Measurements from ENCODE around the gene CHAC2. TPM values are rescaled to one million over a fixed set of nuclear protein-coding genes. Genes with fewer than 3 reads are reported as not detected.
A peak's percentile ranks its signal among the peaks of the same experiment; 100 is the strongest.

The CHAC2 gene
- total and polyA plus RNA-seq, 9 of the 15 experiments (the other 6 are each of a cell fraction or from before 2014, with no cell fraction given) = 9.8 to 35.6 (median 18.2) TPM

GRCh38 chr2:53786352-53786704 is 18.7 kb downstream of the CHAC2 start:
- H3K4me2 ChIP-seq (ENCODE audit: insufficient read depth, low read length) = peak overlapping the region; percentile 100
- H3K4me1 ChIP-seq (replicated peaks in 1 of 2; ENCODE audit: control insufficient read depth in 2 of 2, insufficient read depth in 2 of 2, low read length in 2 of 2) = peaks cover 4 to 11% of the 10 kb centered on the region in 2 experiments; a peak in 4 of 5 replicates
- H3K4me3 ChIP-seq = peak overlapping the region; percentile 94
- intact Hi-C loops (cut with micrococcal nuclease) (loop anchor here (2.0 kb wide), 1 partner anchor 20 kb away; the partner anchor contains the start of gene CHAC2), in situ Hi-C loops (cut with MboI) (no loop called here)
- H3K9me1 ChIP-seq (ENCODE audit: control insufficient read depth, insufficient read depth, low read length) = no peaks in the 10 kb centered on the region
- ChIA-PET CTCF (ENCODE audit: low intra/inter-chr PET ratio) (no interaction called here), POLR2A (interaction anchor here (1.1 to 5.8 kb wide), 4 partner anchors 9 to 92 kb away, joined by 3 to 45 read pairs (median 12); partner anchors contain the start of gene CHAC2)
- DNase-seq (ENCODE audit: extremely low read depth in 1 of 4, low spot score in 3 of 4) = peak; percentile 17 to 59 (median 28)
- H4K20me1 ChIP-seq (replicated peaks; ENCODE audit: control insufficient read depth, insufficient read depth, low read length) = no peaks in the 10 kb centered on the region; the same call in 1 of the 2 replicates
- FAIRE-seq = no peak
- H3K79me2 ChIP-seq (ENCODE audit: control insufficient read depth, insufficient read depth, low read length) = peaks cover 97% of the 10 kb centered on the region
- peaks cover 16% of the 10 kb centered on the region; the same call in 2 of the 3 replicates for H3K36me3 ChIP-seq (ENCODE audit: control insufficient read depth, insufficient read depth, low read length)
- H3K9me3 ChIP-seq (replicated peaks; ENCODE audit: control insufficient read depth, insufficient read depth, low read depth, low read length) = no peaks in the 10 kb centered on the region
- WGBS (ENCODE audit: insufficient coverage, low coverage, missing lambda C conversion rate) = under 1% methylated on average over 18 of the region's 18 CpGs
- BruUV-seq (replicated peaks) = TSS peak; percentile 53
- H2AFZ ChIP-seq (ENCODE audit: low read depth, low read length) = peak overlapping the region; percentile 95
- no peaks in the 10 kb centered on the region; a peak in 1 of 5 replicates for H3K27me3 ChIP-seq (ENCODE audit: control insufficient read depth in 2 of 2, insufficient read depth in 2 of 2, low read length in 2 of 2)
- peak overlapping the region; percentile 93 to 98 for H3K9ac ChIP-seq (ENCODE audit: insufficient read depth in 1 of 2, low read depth in 2 of 2, low read length in 2 of 2)
- peak; percentile 48 for ATAC-seq
- H3K27ac ChIP-seq (ENCODE audit: extremely low read depth, low read depth, low read length) = peak overlapping the region; percentile 87
- TF ChIP-seq FOSL1 (tag; conservative IDR thresholded peaks at IDR 0.05) (peak; percentile 34; the same call in 1 of the 2 replicates), E2F8 (IDR thresholded peaks at IDR 0.05; ENCODE audit: low read depth, partially characterized antibody) (no peak), HNRNPLL (IDR thresholded peaks at IDR 0.05; ENCODE audit: low read depth, low read length, poor library complexity, severe bottlenecking) (peak; percentile 95), SMARCA4 (IDR thresholded peaks at IDR 0.05) (peak; percentile 51; the same call in 1 of the 2 replicates), NRF1 (conservative IDR thresholded peaks at IDR 0.05 in 1 of 2, IDR thresholded peaks at IDR 0.05 in 1 of 2) (no peak), ZNF512 (tag; IDR thresholded peaks at IDR 0.05) (no peak), SAFB2 (IDR thresholded peaks at IDR 0.05; ENCODE audit: borderline replicate concordance, low read depth, low read length, severe bottlenecking) (no peak), ZBTB5 (IDR thresholded peaks at IDR 0.05) (no peak), FUS (optimal IDR thresholded peaks at IDR 0.05; ENCODE audit: low read depth, low read length) (no peak), PHF8 (IDR thresholded peaks at IDR 0.05; ENCODE audit: borderline replicate concordance, low read length) (no peak), E2F4 (CRISPR knock-in tag; IDR thresholded peaks at IDR 0.05; ENCODE audit: low read depth) (peak; percentile 61; the same call in 1 of the 2 replicates), ZNF232 (CRISPR knock-in tag; IDR thresholded peaks at IDR 0.05) (no peak), ZNF511 (CRISPR knock-in tag; IDR thresholded peaks at IDR 0.05) (no peak), ZNF445 (CRISPR knock-in tag; IDR thresholded peaks at IDR 0.05; ENCODE audit: low read depth) (no peak)

Measured in K562 (cell line).